HG02885 (cell line): ENCODE data around the gene CFLAR.
"Not testable (repeated sequence)": the region's sequence is repeated elsewhere in the genome, so short reads cannot be mapped to it uniquely, and the experiment has no call there.

Source experiments
- ATAC-seq: cut with Tn5 transposase; IDR thresholded peaks from one replicate; pipeline ENCODE4 v1.9.1; 2021; ENCODE audit warnings: mild to moderate bottlenecking; ENCODE audit not compliant: unreplicated experiment, poor library complexity

The CFLAR gene

GRCh38 chr2:201172279-201172678, 56.3 kb downstream of the CFLAR start:
- ATAC-seq, result no peak

GRCh38 chr2:201174687-201175086, 58.7 kb downstream of the CFLAR start:
- ATAC-seq, result no peak

DNA sequence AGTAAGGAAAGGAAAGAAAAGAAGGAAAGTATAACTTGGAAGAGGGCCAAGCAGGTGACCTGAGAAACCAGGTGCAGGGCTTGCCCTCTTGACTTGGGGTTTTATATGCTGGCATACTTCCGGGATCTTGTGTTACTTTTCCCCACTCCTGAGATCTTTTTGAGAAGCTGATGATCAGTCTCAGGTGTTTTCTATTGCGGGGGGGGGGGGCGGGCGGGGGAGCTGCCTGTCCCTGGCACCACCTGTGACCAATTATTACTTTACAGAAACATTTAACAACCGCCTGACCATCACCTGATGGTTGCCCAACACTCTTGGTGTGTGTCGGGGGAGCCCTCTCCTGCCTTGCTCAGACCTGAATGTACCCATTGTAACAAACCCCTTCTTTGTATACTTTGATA, 60.1 kb downstream of the CFLAR start:
- ATAC-seq, result no peak

GRCh38 chr2:201180010-201180409, 64.0 kb downstream of the CFLAR start:
- ATAC-seq, result no peak

- peak; percentile 75 for ATAC-seq
Measured at GRCh38 chr2:201182650-201183364, 66.8 kb downstream of the CFLAR start, which contains the start of gene CASP10. Gene CASP10, plus strand, starts transcription at chr2:201183141. Its CDS starts 2,637 bp downstream, at chr2:201185778.

- no peak for ATAC-seq
Measured at GRCh38 chr2:201183365-201183727, 67.4 kb downstream of the CFLAR start.

- not testable (repeated sequence) for ATAC-seq
Measured at GRCh38 chr2:201183835-201184234, 67.9 kb downstream of the CFLAR start.

DNA sequence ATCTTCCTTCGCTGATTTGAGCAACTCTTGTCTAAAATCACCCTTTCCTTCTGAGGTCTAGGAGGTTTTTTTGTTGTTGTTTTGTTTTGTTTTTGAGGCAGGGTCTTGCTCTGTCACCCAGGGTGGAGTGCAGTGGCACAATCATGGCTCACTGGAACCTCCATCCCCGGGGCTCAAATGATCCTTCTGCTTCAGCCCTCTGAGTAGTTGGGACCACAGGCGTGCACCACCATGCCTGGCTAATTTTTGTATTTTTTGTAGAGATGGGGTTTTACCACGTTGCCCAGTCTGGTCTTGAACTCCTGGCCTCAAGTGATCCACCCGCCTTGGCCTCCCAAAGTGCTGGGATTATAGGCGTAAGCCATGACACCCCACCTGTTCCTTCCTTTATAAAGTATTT, 68.3 kb downstream of the CFLAR start:
- not testable (repeated sequence) for ATAC-seq

- ATAC-seq, result no peak
Measured at GRCh38 chr2:201185863-201186262, 69.9 kb downstream of the CFLAR start.

DNA sequence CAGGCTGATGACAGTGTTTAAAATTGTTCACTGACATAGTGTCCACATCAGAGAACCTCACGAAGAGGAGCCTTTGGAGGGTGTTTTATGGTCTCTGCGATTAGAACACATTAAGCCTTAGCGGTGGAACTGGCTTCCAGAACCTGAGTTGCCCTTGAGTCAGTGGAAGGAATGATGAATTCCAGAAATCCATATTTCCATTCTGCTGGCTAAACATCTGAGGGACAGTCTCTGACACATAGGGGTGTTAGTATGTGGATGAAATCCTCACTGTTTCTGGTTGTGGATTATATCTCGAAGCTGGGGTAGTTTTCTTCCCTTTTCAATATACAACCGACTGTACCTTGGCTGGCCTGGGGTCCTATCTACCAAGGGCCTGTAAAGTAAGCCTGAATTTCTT, 71.0 kb downstream of the CFLAR start:
- ATAC-seq, result no peak

DNA sequence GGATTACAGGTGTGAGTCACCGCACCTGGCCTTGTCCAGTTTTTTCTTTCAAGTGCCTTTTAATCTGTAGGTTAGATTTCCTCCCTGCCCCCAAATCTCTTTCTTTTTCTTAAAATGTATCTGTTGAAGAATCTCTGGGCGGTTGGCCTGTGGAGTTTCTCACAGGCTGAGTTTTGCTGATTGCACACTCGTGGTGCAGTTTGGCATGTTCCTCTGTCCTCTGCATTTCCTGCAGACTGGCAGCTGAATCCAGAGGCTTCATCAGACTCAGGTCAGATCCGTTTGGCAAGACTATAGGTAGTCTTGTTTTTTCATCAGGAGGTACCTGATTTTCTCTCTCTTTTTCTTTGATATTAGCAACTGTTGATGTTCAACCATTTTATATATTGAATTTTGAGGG, 72.5 kb downstream of the CFLAR start:
- ATAC-seq, result no peak

- ATAC-seq, result no peak
Measured at GRCh38 chr2:201191132-201191875, 75.3 kb downstream of the CFLAR start.

DNA sequence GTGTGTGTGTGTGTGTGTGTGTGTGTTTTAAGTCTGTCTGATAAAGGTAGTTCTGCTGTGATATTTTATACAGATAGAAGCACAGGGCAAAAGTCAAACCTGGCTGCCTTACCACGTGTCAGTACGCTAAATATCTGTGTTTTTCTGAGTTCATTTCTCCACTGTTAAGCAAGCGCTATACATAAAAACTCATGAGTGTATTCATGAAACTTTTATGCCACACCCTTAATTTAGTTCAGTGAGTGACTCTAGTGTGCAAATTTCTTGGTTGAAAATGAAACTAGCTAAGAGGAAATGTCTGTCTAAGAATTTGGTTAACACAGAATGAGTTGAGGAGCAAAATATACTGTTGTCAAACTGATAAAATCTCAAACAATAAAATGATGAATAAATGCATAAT, 78.1 kb downstream of the CFLAR start:
- ATAC-seq, result peak; percentile 98

DNA sequence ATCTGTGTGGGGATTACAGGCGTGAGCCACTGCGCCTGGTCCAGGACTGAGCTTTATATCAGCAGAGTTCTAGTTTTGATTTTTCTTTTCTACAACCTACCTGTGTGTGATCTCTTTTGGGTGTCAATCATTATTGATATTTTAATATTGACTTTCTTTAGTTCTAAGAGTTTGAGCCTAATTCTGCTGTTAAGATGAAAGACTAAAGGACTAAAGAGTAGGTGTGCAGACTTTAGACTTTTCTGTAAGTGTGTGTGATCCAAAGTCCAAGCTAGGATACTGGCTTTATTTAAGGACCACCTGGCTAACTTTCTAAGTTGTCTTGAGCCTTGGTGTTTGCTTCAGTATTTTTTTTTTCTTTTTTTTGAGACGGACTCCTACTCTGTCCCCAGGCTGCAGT, 79.4 kb downstream of the CFLAR start:
- ATAC-seq, result no peak

DNA sequence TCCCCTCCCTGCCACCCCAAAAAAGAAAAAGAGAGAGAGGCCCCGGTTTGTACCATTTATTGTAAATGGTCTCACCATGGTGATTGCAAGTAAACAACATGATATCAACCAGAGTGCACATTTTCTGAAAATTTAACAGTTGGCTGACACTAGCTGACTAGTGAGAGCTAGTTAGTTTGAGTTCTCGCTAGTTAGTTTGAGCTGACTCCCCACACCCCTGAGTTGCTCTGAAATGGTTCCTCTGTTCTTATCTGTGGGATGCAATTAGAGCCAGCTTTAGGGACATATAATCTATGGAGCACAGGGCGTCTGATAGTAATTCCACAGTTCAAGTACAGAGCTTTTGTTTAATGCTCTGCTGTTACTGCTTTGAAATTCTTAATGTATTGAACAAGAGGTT, 80.0 kb downstream of the CFLAR start:
- ATAC-seq, result no peak

DNA sequence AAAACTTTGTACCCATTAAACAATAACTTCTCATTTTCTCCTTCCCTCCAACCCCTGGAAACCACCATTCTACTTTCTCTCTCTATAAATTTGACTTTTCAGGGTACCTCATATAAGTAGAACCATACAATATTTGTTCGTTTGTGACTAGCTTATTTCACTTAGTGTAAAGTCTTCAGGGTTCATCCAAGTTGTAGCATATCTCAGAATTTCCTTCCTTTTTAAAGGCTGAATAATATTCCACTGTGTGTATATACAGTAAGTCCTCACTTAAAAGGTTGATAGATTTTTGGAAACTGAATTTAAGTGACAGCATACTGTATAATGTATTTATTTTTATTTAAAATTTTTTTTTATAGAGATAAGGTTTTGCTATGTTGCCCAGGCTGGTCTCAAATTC, 80.8 kb downstream of the CFLAR start:
- ATAC-seq, result no peak

DNA sequence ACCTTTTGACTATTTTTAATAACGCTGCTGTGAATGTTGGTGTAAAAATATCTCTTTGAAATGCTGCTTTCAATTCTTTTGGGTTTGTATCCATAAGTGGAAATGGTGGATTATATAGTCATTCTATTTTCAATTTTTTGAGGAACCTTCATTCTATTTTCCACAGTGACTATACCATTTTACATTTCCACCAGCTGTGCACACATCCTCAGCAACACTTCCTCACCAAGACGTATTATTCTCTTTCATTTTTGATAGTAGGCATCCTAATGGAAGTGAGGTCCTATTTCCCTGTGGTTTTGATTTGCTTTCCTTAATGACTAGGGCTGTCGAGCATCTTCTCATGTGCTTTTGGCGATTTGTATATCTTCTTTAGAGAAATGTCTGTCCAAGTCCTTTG, 81.8 kb downstream of the CFLAR start:
- ATAC-seq, result no peak

DNA sequence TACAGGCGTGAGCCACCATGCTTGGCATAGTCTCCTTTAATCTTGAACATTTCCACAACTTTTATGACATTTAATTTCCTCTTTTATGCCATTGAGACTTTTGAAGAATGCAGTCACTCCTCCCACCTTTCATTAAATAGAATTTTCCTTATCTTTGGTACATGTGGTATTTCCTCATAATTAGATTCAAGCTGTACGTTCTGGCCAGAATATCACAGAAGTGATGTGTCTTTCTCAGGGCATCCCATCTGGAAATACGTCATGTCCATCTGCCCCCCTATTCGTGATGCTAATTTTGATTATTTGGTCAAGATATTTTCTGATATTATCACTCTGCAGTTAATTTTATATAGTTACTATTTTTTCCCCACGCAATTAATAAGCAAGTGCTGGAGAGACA, 83.9 kb downstream of the CFLAR start:
- ATAC-seq, result no peak

GRCh38 chr2:201200345-201200744, 84.4 kb downstream of the CFLAR start:
- no peak for ATAC-seq

GRCh38 chr2:201201371-201201770, 85.4 kb downstream of the CFLAR start:
- ATAC-seq, result no peak

- ATAC-seq, result no peak
Measured at GRCh38 chr2:201203916-201204654, 88.1 kb downstream of the CFLAR start.
